LNCaP clone FGC (cell line): ENCODE data around the gene ZNF865.

ENCODE experiments used
- DNase-seq: peaks from one replicate; pipeline ENCODE4 v3.0.0-alpha.2; 2011; ENCODE audit warnings: low read depth
- H3K4me3 ChIP-seq: 2 replicates; pipeline ENCODE4 v1.5.1; 2011; ENCODE audit warnings: mild to moderate bottlenecking, low read depth, low read length, control low read depth
- CTCF ChIP-seq: IDR thresholded peaks from 2 replicates; pipeline ENCODE4 v1.5.1; 2012; ENCODE audit warnings: mild to moderate bottlenecking; ENCODE audit not compliant: control insufficient read depth, insufficient read depth; ENCODE audit errors: extremely low read depth

Gene ZNF865

GRCh38 chr19:55624109-55625003 is 18.9 kb downstream of the ZNF865 start, which contains the start of gene ZNF784:
Gene ZNF784, minus strand, starts transcription at chr19:55624566. Its CDS starts 5 bp downstream, at chr19:55624561.
- no peak for TF ChIP-seq CTCF
- peak within 1 kb of the TSS; percentile 51 for H3K4me3 ChIP-seq
- DNase-seq: peak; percentile 58

DNA sequence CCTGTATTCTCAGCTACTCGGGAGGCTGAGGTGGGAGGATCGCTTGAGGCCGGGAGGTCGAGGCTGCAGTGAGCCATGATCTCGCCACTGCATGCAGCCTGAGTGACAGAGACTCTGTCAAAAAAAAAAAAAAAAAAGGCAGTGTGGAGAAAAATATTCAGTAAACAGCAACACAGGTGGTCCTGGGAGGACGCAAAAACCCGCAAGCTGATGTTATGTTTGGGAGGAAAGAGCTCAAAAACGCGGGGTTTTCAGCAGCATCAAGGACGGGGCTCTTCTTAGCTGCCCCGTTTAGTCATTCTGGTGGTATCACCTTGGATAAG is 19.5 kb downstream of the ZNF865 start:
- peak overlapping the region; percentile 51 for H3K4me3 ChIP-seq
- DNase-seq: no peak
- TF ChIP-seq CTCF: no peak

GRCh38 chr19:55626350-55626749 is 20.9 kb downstream of the ZNF865 start:
- no peak for DNase-seq
- no peak overlapping the region for H3K4me3 ChIP-seq
- TF ChIP-seq CTCF: no peak

DNA sequence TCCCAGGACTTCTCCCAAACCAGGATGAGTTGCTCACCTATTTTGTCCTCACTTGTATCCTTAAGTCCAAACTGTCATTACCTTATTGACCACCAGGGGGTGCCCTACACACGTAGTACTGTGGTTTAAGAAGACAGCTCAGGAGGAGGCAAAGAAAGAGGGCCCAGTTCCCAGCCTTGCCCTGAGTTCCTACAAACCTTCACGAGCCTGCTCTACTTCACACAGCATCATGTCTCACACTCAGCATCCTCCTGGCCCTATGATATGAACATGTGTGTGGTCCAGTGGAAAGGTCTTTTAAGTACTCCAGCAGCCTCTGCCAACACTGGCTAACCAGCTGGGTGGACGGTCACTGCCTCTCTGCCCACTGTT is 27.0 kb downstream of the ZNF865 start:
- peak; percentile 86 for TF ChIP-seq CTCF
- H3K4me3 ChIP-seq: no peak overlapping the region
- DNase-seq: peak; percentile 91

GRCh38 chr19:55633861-55634260 is 28.4 kb downstream of the ZNF865 start:
- H3K4me3 ChIP-seq: peak overlapping the region; percentile 100; the same call in 1 of the 2 replicates
- no peak for DNase-seq

GRCh38 chr19:55635334-55635717 is 29.9 kb downstream of the ZNF865 start:
- DNase-seq: no peak
- TF ChIP-seq CTCF: no peak

More at GRCh38 chr19:55633861-55634260, 28.4 kb downstream of the ZNF865 start:
- TF ChIP-seq CTCF: no peak

More at GRCh38 chr19:55635334-55635717, 29.9 kb downstream of the ZNF865 start:
- peak overlapping the region; percentile 100 for H3K4me3 ChIP-seq
